HG02678 (cell line): Measurements from ENCODE around the gene PTPN3.
"Not testable (repeated sequence)": the region's sequence is repeated elsewhere in the genome, so short reads cannot be mapped to it uniquely, and the experiment has no call there.

Experiments
- ATAC-seq: cut with Tn5 transposase; IDR thresholded peaks from one replicate; pipeline ENCODE4 v1.9.1; 2021; ENCODE audit warnings: mild to moderate bottlenecking, moderate library complexity; ENCODE audit not compliant: unreplicated experiment

The PTPN3 gene

DNA sequence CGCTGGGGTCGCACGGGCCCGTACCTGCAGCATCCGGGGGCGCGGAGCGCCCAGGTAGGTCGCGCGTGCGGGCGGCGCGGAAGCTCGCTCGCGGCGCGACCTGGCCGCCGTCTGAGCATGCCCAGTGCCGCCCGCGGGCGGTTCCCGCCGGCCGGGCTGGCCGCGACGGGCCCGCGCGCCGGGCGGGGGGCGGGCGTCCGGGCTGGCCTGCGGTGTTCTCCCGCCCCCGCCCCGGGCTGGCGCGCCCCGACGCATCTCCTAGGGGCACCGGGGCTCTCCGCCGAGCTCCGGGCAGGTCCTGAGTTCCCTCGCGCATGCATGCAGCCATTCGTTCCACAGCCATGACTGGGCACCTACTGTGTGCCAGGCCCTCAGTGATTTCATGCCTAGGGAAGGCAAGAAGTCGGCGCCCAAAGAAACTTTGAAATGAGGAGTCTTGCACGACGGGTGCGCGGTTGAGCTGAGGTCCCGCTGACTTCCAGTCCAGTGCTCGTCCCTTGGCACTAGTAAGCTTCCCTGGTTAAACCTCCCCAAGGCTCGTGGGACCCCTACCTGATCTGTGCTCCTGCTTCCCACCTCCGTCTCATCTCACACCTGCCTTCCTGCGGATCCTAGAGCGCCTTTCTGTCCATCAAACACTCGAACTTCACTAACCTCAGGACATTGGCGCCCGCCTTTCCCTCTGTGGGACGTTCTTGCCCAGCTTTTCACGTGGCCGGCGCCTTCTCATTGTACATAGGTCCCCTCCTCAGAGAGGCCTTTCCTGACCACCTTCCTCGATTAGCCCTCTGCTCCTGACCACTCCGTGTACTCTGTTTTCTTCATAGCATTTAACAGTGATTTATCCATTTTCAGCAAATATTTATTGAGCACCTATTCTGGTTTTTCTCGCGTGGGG is at the start of gene PTPN3:
PTPN3 (minus strand) TSS at position 113 of the 898 bp plus-strand sequence. CDS start 34,873 bp downstream, outside the sequence.
- ATAC-seq = no peak

- not testable (repeated sequence) for ATAC-seq
Observed at GRCh38 chr9:109544954-109545353, 46.8 kb upstream of the PTPN3 start.

DNA sequence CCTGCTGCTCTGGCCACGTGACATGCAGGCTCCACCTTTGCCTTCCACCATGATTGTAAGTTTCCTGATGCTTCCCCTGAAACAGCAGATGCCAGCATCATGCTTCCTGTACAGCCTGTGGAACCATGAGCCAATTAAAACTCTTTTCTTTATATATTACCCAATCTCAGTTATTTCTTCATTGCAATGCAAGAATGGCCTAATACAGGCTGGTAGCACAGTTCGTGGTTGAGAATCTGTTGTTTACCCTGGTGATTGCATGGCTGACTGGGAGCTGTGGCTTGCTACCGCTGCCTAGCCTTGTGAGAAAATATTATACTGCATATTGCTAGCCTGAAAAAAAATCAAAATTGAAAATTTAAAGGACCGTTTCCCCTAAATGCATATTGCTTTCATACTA is 44.8 kb upstream of the PTPN3 start:
- no peak for ATAC-seq

DNA sequence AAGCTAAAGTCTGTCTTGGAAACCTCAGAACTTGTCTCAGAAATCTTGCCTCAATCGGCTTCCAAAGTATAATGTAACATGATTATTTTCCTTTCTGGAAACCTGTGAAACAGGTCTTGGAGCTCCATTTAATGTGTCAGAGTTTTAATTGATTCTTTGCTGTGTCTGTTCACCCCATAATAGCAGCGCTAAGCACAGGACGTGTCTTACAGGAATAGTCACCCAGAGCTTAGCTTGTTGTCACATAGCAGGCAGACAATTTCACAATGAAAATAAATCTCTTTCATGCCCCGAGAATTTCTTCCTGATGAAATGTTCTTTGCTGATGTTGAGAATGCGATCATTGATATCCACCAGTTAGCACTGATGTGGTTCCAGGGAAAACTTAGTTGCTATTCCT is 40.2 kb upstream of the PTPN3 start:
- ATAC-seq = no peak

GRCh38 chr9:109537288-109537687 is 39.2 kb upstream of the PTPN3 start:
- ATAC-seq = no peak

DNA sequence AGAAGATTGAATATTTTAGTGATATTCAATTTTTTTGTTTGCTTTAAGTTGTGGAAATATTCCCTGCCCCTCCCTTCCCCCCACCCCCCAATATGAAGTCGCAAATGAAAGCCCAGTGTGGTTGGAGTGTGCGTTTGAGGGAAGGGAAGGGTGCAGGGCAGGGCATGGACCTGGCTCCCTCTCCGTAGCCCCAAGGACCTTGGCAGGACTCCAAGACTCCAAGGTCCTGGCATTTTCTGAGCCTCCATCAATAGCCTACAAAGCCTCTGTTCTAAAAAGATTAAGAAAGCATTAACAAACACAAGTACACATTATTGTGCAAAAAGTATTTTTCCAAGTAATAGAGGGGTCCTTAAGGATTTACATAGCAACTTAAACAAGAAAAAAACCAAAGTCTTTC is 38.8 kb upstream of the PTPN3 start:
- no peak for ATAC-seq

- ATAC-seq = no peak
Observed at GRCh38 chr9:109535365-109535764, 37.3 kb upstream of the PTPN3 start.

- ATAC-seq = no peak
Observed at GRCh38 chr9:109534151-109534550, 36.0 kb upstream of the PTPN3 start.

DNA sequence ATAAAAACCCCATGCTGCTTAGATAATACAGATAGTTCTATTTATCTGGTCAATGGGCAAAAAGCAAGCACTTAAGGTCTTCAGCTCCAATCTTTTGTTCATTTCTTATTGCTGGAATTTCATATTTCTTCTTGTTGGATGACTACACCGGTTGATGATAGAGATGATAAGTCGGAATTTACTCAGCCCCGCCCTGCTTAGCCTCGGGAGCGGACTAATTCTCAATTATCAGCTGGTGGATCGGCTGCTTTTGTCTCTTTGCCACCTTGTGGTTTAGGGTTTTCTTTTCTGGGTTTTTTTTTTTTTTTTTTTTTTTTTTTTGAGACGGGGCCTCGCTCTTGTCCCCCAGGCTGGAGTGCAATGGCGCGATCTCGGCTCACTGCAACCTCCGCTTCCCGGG is 34.5 kb upstream of the PTPN3 start:
- not testable (repeated sequence) for ATAC-seq

- ATAC-seq = no peak
Observed at GRCh38 chr9:109522106-109522505, 24.0 kb upstream of the PTPN3 start.

DNA sequence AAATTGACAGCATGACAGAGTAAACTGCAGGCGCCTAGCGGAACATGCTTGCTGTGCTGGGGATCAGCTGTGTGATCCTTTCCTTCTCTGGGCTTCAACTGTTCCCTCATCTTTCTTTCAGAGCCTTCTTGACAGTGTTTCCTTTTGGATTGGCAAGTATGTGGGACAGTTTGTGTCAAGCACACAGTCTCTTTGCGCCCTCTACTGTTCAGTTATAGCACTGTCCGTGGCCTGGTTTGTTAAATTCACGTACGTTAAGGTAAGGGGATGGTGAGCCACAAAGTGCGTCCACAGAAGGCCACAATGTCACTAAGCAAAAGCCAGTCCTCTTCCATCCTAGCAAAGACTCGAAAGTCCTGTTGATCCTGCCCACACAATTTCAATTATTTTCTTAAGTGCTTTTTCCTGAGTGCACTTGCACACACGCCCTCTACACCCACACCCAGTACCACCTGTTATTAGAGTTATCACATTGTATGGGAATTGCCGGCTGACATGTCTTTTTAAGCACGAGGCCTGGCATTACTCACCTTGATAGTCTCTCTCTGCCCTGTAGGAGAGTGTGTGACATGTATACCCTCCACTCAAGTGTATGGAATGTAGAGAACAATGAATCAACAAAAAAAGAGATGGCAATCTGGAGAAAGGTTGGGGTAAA is 22.5 kb upstream of the PTPN3 start:
- ATAC-seq = peak; percentile 88

DNA sequence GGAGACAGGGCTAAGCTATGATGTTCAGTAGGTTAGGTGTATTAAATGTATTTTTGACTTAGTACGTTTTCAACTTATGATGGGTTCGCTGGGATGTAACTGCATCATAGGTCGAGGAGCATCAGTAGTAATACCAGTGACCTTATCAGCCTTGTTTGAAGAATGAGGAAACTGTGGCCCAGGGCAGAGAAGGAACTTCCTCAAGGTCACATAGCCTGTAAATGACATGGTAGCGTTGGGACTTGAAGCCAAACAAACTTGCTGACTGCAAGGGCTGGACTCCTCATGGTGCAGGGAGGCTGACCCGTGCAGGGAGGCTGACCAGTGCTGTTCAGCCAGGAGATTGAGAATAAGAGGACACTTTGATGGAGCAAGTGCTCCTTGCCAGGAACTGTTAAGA is 21.3 kb upstream of the PTPN3 start:
- ATAC-seq = no peak

GRCh38 chr9:109518621-109519335 is 20.7 kb upstream of the PTPN3 start:
- ATAC-seq = no peak

GRCh38 chr9:109517901-109518377 is 19.8 kb upstream of the PTPN3 start:
- ATAC-seq = no peak

DNA sequence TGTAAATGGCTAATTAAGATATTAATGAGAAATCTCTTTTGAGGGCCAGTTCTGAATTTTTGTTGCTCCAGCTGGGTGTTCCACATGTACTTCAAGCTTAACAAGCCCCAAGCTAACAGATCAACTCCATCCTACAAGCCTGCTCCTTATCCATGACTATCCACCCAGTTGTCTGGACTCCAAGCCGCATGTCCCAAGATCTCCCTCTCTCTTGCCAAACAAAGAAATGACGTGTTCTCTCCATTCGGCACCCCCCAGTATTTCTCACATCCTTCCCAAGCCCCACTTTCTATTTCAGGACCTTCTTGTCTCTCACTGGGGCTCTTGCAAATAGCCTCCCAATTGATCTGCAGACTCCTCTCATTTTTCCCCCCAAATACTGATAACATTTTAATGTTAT is 15.8 kb upstream of the PTPN3 start:
- no peak for ATAC-seq

DNA sequence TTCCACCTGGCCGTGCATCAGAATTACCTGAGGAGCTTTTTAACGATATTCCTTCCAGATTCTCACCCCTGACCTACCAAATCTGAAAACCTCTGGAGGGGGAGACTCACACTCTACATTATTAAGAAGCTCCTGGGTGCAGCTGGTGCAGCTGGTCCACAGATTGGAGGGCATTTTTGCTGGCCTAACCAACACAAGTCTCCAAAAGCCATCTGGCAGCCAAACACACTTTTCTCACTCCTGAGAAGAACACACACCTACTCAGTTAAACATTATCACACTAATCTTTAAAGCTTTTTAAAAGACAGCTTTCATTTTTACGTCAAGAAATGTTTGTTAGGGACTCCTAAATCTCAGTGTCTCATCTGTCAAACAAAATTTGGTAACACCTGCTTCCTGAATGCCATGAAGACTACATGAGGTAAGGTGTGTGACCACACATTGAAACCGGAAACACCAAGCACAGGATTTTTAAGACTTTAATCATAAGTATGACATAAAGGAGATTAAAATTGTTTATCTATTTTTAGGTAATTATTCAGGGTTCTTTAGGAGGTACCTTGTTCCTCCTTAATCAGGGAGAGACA is 14.2 kb upstream of the PTPN3 start:
- no peak for ATAC-seq

DNA sequence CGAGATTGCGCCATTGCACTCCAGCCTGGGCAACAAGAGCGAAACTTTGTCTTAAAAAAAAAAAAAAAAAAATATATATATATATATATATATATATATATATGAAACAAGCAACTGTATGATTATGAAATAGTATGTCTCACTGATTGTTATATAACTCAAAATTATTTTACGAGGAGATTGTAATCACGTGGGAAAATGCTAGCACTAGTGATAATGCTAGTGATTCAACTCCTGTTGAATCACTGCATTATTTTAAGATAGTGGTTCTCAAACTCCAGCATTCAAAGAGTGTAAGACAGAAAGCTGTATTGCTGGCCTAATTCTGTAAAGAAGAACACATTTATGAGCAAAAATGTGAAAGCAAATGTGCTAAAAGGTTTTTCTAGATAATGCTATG is 12.4 kb upstream of the PTPN3 start:
- no peak for ATAC-seq

DNA sequence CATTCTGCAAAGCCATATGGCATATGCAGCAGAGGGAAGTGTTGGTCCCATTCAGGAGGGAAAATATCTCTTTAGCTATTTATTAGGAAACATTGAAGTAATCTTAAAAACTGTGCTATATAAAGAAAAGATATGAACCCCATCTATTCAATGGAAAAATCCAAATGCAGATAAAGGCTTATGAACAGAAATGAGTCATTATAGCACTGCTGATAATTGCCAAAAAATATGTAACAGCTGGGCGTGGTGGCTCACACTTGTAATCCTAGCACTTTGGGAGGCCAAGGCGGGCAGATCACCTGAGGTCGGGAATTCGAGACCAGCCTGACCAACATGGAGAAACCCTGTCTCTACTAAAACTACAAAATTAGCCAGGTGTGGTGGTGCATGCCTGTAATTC is 11.9 kb upstream of the PTPN3 start:
- not testable (repeated sequence) for ATAC-seq

DNA sequence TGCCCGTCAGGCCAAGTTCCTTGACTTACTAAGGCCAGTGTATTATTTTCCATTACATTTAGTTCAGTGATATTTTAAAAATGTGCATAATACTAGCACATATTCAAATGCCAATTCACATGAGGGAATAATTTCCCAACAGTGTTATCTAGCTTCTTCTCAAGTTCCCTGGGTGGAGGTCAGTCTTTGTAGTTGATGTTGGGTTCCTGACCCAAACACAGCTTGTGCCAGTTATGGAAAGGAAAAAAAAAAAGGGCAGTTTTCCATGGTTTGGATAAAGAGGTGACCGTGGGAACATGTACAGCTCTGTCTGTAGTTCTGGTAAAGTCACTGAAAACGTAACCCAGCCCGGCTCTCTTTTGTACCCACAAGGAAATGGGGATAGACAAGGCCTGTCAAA is 11.5 kb upstream of the PTPN3 start:
- no peak for ATAC-seq

DNA sequence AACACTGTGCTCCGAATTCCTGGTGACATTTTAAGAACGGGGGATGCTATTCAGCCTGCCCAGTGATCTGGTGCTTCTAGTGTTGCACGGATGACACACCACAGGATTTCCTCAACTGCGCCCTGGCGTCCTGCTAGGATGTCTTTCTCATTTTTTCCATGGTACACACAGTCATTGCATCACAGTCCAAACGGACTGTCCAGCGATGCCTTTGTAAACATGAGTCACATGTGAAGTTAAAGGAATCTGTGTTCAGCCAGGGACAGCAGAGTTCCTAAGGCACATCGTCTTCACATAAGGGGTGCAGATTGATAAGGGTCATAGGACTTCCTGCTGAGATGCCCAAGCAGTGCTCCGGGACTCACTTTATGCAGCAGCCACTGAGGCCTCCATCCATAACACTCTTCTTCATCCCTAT is 9.3 kb upstream of the PTPN3 start:
- no peak for ATAC-seq

DNA sequence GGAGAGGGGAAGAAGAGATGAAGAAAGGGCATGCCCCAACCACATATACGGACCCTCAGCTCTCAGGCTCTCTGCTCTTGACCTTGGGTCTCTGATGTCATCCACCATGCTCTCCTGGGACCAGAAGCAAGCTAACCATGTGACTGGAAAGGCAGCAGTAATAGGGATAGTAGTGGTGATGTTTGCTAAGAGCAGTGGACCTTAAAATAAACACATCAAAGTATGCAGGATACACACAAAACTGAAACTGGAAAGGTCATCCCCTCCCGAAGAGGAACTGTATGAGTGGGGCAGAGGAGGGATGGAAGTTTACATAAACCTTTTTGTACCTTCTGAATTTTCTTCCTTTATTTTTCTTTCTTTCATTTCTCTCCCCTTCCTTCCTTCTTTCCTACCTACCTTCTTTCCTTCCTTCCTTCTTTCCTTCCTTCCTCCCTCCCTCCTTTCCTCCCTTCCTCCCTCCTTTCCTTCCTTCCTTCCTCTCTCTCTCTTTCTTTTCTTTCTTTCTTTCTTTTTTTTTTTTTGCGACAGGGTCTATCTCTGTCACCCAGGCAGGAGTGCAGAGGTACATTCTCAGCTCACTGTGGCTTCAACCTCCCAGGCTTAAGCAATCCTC is 8.1 kb upstream of the PTPN3 start:
- ATAC-seq = no peak
